ENCODE results near the gene ENOX1.

ENOX1 gene

GRCh38 chr13:43664700-43665191 lies 122.0 kb downstream of the ENOX1 start:
- DNase-seq, result no peak

- no peak for DNase-seq
Measured at GRCh38 chr13:43663474-43664090, 123.2 kb downstream of the ENOX1 start.

GRCh38 chr13:43662976-43663375 lies 123.8 kb downstream of the ENOX1 start:
- no peak for DNase-seq

- no peak for DNase-seq
Measured at GRCh38 chr13:43661161-43661830, 125.5 kb downstream of the ENOX1 start.

GRCh38 chr13:43657485-43657884 lies 129.3 kb downstream of the ENOX1 start:
- no peak for DNase-seq

GRCh38 chr13:43653980-43654379 lies 132.8 kb downstream of the ENOX1 start:
- no peak for DNase-seq

GRCh38 chr13:43653395-43653794 lies 133.4 kb downstream of the ENOX1 start:
- DNase-seq, result no peak

- no peak for DNase-seq
Measured at GRCh38 chr13:43652760-43653159, 134.0 kb downstream of the ENOX1 start.

GRCh38 chr13:43650882-43651281 lies 135.9 kb downstream of the ENOX1 start:
- no peak for DNase-seq

- no peak for DNase-seq
Measured at GRCh38 chr13:43648733-43649132, 138.0 kb downstream of the ENOX1 start.

GRCh38 chr13:43647471-43647870 lies 139.3 kb downstream of the ENOX1 start:
- no peak for DNase-seq

- no peak for DNase-seq
Measured at GRCh38 chr13:43640476-43640875, 146.3 kb downstream of the ENOX1 start.

- no peak for DNase-seq
Measured at GRCh38 chr13:43631106-43631505, 155.7 kb downstream of the ENOX1 start.

GRCh38 chr13:43629691-43630480 lies 156.9 kb downstream of the ENOX1 start:
- DNase-seq, result no peak

GRCh38 chr13:43626994-43627393 lies 159.8 kb downstream of the ENOX1 start:
- no peak for DNase-seq

- DNase-seq, result no peak
Measured at GRCh38 chr13:43614063-43614462, 172.7 kb downstream of the ENOX1 start.

- no peak for DNase-seq
Measured at GRCh38 chr13:43611281-43612273, 175.2 kb downstream of the ENOX1 start.

- DNase-seq, result no peak
Measured at GRCh38 chr13:43608400-43609137, 178.2 kb downstream of the ENOX1 start.

- DNase-seq, result no peak
Measured at GRCh38 chr13:43597599-43597945, 189.2 kb downstream of the ENOX1 start.

- no peak for DNase-seq
Measured at GRCh38 chr13:43596924-43597598, 189.7 kb downstream of the ENOX1 start.

- DNase-seq, result no peak
Measured at GRCh38 chr13:43596006-43596405, 190.8 kb downstream of the ENOX1 start.

Data from NK-92 treated with Interleukin-12 subunit alpha and Interleukin-12 subunit beta, amount 100 ng/mL, for 24 hours (cell line).